DLD1 (cell line): ENCODE measurements around the gene FAM186B.

Experiments
- in situ Hi-C: cut with HindIII; loops from 2 replicates; pipeline ENCODE4 v1.10.0; 2017; ENCODE audit warnings: low sequenced_read_pairs

Gene FAM186B

GRCh38 chr12:49577589-49578315 lies 27.7 kb downstream of the FAM186B start:
- in situ Hi-C loops = loop anchor here (10.0 kb wide), 1 partner anchor 67 kb away; no protein-coding TSS in a partner anchor

GRCh38 chr12:49568442-49569162 lies 36.8 kb downstream of the FAM186B start:
- in situ Hi-C loops = no loop called here

GRCh38 chr12:49567611-49568441 lies 37.6 kb downstream of the FAM186B start, which contains the start of gene MCRS1:
Gene MCRS1, minus strand, starts transcription at chr12:49568142. Its CDS starts 1,411 bp downstream, at chr12:49566731.
- in situ Hi-C loops = no loop called here

GRCh38 chr12:49567302-49567610 lies 38.2 kb downstream of the FAM186B start:
- in situ Hi-C loops = no loop called here

GRCh38 chr12:49566361-49566760 lies 39.1 kb downstream of the FAM186B start:
- in situ Hi-C loops = no loop called here

GRCh38 chr12:49565406-49566265 lies 39.8 kb downstream of the FAM186B start:
- in situ Hi-C loops = no loop called here

GRCh38 chr12:49564686-49565405 lies 40.6 kb downstream of the FAM186B start:
- in situ Hi-C loops = no loop called here

- in situ Hi-C loops = no loop called here
Measured at GRCh38 chr12:49563951-49564685, 41.3 kb downstream of the FAM186B start.

GRCh38 chr12:49562831-49563230 lies 42.6 kb downstream of the FAM186B start:
- in situ Hi-C loops = no loop called here

- in situ Hi-C loops = no loop called here
Measured at GRCh38 chr12:49562233-49562632, 43.2 kb downstream of the FAM186B start.

GRCh38 chr12:49560695-49561094 lies 44.7 kb downstream of the FAM186B start:
- in situ Hi-C loops = no loop called here

GRCh38 chr12:49559011-49559675 lies 46.3 kb downstream of the FAM186B start:
- in situ Hi-C loops = no loop called here

GRCh38 chr12:49558526-49558925 lies 46.9 kb downstream of the FAM186B start:
- in situ Hi-C loops = no loop called here

- in situ Hi-C loops = no loop called here
Measured at GRCh38 chr12:49557917-49558215, 47.6 kb downstream of the FAM186B start.

GRCh38 chr12:49557187-49557916 lies 48.1 kb downstream of the FAM186B start:
- in situ Hi-C loops = no loop called here

GRCh38 chr12:49556391-49557186 lies 48.9 kb downstream of the FAM186B start:
- in situ Hi-C loops = no loop called here

- in situ Hi-C loops = no loop called here
Measured at GRCh38 chr12:49555631-49556390, 49.6 kb downstream of the FAM186B start.
